Activated naive CD4-positive, alpha-beta T cell treated with anti-CD3 and anti-CD28 coated beads, Interleukin-2, amount 50 U/mL, for 16 hours (primary cell): ENCODE data around the gene SESN1.
"Not testable (repeated sequence)": the region's sequence is repeated elsewhere in the genome, so short reads cannot be mapped to it uniquely, and the experiment has no call there.

ENCODE experiments used
- DNase-seq: peaks from one replicate; pipeline ENCODE4 v3.0.0-alpha.2; 2020

SESN1 gene

DNA sequence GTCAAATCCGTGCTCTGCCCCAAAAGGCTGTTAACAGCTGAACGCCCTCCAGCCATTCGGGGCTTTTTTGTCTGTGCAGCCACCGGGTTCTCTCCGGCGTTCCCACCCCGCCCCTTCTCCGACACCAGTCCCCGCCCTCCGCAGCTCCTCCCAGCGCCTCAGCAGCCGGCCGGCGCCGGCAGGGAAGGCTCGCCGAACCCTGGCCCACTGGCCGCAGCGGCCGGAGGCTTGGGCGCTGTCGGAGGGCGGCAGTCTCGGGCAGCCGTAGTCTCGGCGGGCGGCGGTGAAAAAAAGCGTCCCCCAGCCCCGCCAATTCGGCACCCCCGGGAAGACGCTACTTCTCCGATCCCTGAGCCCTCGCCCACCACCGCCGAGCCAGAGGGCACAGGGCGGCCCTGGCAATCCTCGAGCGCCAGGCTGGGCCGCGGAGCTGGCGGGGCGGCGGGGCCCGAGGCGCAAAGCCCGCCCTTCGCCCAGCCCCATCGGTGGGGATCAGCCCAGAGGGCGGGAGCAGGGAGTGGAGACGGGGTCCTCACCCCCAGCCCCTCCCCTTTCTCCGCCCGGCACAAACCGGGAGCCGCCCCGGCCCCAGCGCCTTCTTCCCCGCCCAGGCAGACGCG lies at the start of gene SESN1:
Gene SESN1, minus strand, starts transcription at position 431 of the 620 bp plus-strand sequence. CDS start 773 bp downstream, outside the sequence.
- DNase-seq: peak; percentile 83

GRCh38 chr6:109143191-109143590 lies 48.5 kb upstream of the SESN1 start:
- DNase-seq: no peak

- not testable (repeated sequence) for DNase-seq
Measured at GRCh38 chr6:109142067-109142466, 47.4 kb upstream of the SESN1 start.

GRCh38 chr6:109139109-109139508 lies 44.5 kb upstream of the SESN1 start:
- DNase-seq: no peak

DNA sequence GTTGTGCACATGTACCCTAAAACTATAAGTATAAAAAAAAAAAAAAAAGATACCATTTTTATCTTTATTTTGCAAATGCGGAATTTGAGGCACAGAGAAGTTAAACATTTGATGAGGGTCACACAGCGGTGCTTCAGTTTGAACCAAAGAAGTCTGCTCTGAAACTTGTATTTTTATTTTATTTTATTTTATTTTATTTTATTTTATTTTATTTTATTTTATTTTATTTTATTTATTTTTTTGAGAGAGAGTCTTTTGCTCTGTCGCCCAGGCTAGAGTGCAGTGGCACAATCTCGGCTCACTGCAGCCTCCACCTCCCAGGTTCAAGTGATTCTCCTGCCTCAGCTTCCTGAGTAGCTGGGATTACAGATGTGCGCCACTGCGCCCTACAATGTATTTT lies 41.9 kb upstream of the SESN1 start:
- not testable (repeated sequence) for DNase-seq

GRCh38 chr6:109136039-109136438 lies 41.4 kb upstream of the SESN1 start:
- not testable (repeated sequence) for DNase-seq

DNA sequence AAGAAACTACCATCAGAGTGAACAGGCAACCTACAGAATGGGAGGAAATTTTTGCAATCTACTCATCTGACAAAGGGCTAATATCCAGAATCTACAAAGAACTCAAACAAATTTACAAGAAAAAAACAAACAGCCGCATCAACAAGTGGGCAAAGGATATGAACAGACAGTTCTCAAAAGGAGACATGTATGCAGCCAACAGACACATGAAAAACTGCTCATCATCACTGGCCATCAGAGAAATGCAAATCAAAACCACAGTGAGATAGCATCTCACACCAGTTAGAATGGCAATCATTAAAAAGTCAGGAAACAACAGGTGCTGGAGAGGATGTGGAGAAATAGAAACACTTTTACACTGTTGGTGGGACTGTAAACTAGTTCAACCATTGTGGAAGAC lies 41.0 kb upstream of the SESN1 start:
- DNase-seq: not testable (repeated sequence)

DNA sequence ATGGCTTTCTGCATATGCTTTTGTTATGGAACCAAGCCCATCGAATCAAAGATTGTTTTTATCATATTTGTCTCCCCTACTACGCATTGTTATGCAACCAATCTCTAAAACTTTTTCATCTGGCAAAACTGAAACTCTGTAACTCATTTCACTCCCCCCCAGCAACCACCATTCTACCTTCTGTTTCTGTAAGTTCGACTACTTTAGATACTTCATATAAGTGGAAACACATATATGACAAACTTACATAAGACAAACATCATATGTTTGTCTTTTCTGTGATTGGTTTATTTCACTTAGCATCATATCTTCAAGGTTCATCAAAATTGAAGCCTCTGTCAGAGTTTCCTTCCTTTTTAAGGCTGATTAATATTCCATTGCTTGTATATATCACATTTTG lies 35.4 kb upstream of the SESN1 start:
- DNase-seq: no peak

DNA sequence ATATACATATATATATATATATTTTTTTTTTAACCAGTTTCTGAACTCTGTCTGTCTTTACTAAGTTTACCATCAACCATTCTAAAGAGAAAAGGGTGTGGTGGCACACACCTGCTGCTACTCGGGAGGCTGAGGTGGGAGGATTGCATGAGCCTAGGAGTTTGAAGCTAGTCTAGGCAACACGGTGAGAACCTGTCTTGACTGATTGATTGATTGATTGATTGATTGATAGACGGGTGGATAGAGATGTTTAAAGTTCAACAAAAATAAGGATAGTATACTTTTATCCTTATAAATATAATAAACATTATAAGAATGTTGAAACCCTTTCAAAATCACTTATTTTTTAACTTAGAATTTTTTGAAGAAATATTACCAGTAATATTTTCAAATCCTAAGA lies 30.9 kb upstream of the SESN1 start:
- DNase-seq: no peak

GRCh38 chr6:109124219-109124618 lies 29.6 kb upstream of the SESN1 start:
- DNase-seq: no peak

DNA sequence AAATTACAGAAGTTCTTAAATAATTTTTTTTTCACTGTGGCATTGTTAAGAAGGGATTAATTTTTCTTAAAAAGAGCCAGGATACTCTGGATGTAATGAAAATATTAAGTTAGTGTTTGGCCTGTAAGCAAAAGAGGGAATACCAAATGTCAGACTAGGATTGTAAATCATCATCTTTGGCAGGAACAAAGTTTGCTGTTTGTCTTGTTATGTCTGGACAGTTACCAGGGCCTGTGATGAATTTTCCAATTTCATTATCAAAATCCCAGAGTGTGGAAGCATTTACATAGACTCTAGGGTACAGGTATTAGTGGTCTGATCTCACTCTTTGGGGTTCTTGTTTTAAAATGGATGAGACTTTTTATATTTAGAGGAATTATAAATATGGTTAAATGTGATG lies 26.8 kb upstream of the SESN1 start:
- no peak for DNase-seq

GRCh38 chr6:109118871-109119354 lies 24.3 kb upstream of the SESN1 start:
- no peak for DNase-seq

- DNase-seq: no peak
Measured at GRCh38 chr6:109118337-109118736, 23.7 kb upstream of the SESN1 start.

- no peak for DNase-seq
Measured at GRCh38 chr6:109117346-109118035, 22.8 kb upstream of the SESN1 start.

- DNase-seq: not testable (repeated sequence)
Measured at GRCh38 chr6:109112663-109113062, 18.0 kb upstream of the SESN1 start.

DNA sequence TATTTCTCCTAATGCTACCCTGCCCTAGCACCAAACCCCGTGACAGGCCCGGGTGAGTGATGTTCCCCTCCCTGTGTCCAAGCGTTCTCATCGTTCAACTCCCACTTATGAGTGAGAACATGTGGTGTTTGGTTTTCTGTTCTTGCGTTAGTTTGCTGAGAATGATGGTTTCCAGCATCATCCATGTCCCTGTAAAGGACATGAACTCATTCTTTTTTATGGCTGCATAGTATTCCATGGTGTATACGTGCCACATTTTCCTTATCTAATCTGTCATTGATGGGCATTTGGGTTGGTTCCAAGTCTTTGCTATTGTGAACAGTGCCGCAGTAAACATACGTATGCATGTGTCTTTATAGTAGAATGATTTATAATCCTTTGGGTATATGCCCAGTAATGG lies 15.0 kb upstream of the SESN1 start:
- not testable (repeated sequence) for DNase-seq

GRCh38 chr6:109105681-109106080 lies 11.0 kb upstream of the SESN1 start:
- DNase-seq: no peak

DNA sequence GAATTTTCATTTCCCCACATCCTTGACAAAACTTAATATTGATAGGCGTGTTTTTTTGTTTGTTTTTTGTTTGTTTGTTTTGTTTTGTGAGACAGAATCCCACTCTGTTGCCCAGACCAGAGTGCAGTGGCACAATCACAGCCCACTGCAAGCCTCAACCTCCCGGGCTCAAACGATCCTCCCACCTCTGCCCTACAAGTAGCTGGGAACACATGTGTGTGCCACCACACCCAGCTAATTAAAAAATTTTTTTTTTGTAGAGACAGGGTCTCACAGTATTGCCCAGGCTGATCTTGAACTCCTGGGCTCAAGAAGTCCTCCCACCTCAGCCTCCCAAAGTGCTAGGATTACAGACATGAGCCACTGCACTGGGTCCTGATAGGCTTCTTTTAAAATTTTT lies 9.9 kb upstream of the SESN1 start:
- DNase-seq: no peak

GRCh38 chr6:109103942-109104341 lies 9.3 kb upstream of the SESN1 start:
- DNase-seq: no peak

GRCh38 chr6:109102762-109103161 lies 8.1 kb upstream of the SESN1 start:
- DNase-seq: no peak

GRCh38 chr6:109097661-109098060 lies 3.0 kb upstream of the SESN1 start:
- no peak for DNase-seq

- no peak for DNase-seq
Measured at GRCh38 chr6:109096208-109096607, 1.6 kb upstream of the SESN1 start.

- DNase-seq: no peak
Measured at GRCh38 chr6:109095835-109096084, 1.1 kb upstream of the SESN1 start.

DNA sequence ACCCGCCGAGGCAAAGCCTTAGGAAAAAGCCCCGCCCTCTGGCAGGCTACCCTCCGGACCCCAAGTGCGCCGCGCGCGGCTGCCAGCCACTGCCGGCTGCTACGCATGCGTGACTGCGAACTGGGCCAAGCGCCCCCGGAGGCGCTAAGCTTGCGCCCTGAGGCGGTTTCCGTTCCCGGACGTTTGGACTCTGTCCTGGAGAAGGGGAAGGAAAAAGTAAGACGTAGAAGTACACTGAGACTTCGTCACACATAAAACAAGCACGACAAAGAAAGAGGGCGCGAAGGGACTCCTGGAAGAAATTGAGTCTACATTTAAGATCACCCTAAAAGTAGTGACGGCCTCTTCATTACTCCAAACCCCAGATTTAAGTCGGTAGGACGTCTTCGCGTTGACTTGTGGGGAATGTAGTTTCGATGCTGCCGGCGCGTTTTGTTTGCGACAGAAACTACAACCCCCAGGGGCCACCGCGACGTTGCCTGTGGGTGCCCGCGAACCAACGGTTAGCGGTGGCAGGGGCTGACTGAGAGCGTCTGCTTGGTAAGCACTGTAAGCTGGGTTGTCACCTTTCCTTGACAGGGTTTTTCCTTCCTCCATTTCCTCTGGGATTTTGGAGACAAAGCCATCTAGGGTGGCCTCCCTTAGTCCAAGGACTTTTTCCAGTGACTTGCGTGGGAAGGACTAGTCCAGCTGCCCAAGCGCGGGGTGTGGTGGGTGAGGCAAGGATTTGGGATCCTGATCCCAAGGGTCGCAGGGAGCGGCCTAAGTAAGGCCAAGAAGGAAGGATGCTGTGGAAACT lies 589 bp upstream of the SESN1 start, which contains the start of gene CEP57L1:
Gene CEP57L1, plus strand, starts transcription at position 472 of the 799 bp plus-strand sequence. CDS start 49,715 bp downstream, outside the sequence.
- DNase-seq: peak; percentile 93
